Naive thymus-derived CD4-positive, alpha-beta T cell (primary cell): Measurements from ENCODE around the gene HIC1. TPM values are rescaled to one million over a fixed set of nuclear protein-coding genes. Genes with fewer than 3 reads are reported as not detected.

Experiments used
- ATAC-seq: fragments of 150-1000 bp; cut with Tn5 transposase; 2 replicates; pipeline ENCODE4 v1.10.0; 2021; ENCODE audit warnings: mild to moderate bottlenecking, moderate library complexity
- CTCF ChIA-PET: fragments of 350-600 bp; sonication (Branson Sonifier 250); formaldehyde crosslinking; loops from one replicate; lab custom pipeline; 2021; ENCODE audit warnings: antibody characterized with exemption; lab: Charles Lee
- POLR2A ChIA-PET: fragments of 350-600 bp; sonication (Branson Sonifier 250); formaldehyde crosslinking; loops from one replicate; lab custom pipeline; 2021; ENCODE audit warnings: antibody characterized with exemption, inconsistent platforms; lab: Charles Lee
- DNase-seq, 9 donors: peaks; one replicate each; pipeline versions ENCODE4 v3.0.0 to v3.0.0-alpha.2; 2020 to 2022; ENCODE audit warnings: mixed read lengths in 1 of 9
- H3K27ac ChIP-seq: one replicate; pipeline ENCODE4 v1.7.0; 2013; ENCODE audit warnings: mild to moderate bottlenecking, low read depth, low read length, moderate library complexity
- H3K27me3 ChIP-seq, 2 donors: one replicate each; pipeline ENCODE4 v1.7.0; 2013; ENCODE audit warnings: low read length in 2 of 2, mild to moderate bottlenecking in 2 of 2, moderate library complexity in 2 of 2; ENCODE audit not compliant: control insufficient read depth in 2 of 2, insufficient read depth in 2 of 2
- H3K36me3 ChIP-seq, 3 experiments: 1 replicate in 2 of 3; 2 replicates in 1 of 3; pipeline ENCODE4 v1.7.0; 2013; ENCODE audit warnings: low read length in 3 of 3, mild to moderate bottlenecking in 3 of 3, moderate library complexity in 1 of 3; ENCODE audit not compliant: insufficient read depth in 3 of 3, control insufficient read depth in 2 of 3
- H3K4me1 ChIP-seq, 2 donors: one replicate each; pipeline ENCODE4 v1.7.0; 2013; ENCODE audit warnings: low read length in 2 of 2, mild to moderate bottlenecking in 2 of 2, moderate library complexity in 1 of 2; ENCODE audit not compliant: control insufficient read depth in 2 of 2, insufficient read depth in 2 of 2
- H3K4me3 ChIP-seq: 2 replicates; pipeline ENCODE4 v1.7.0; 2013; ENCODE audit warnings: mild to moderate bottlenecking, low read length
- H3K9me3 ChIP-seq, 3 experiments: 1 replicate in 2 of 3; 2 replicates in 1 of 3; pipeline ENCODE4 v1.7.0; 2013; ENCODE audit warnings: low read length in 3 of 3; ENCODE audit not compliant: control insufficient read depth in 2 of 3
- H3K27ac Mint-ChIP-seq, 9 donors: one replicate each; pipeline ENCODE4 v1.8.0; 2020 to 2022; ENCODE audit warnings: mixed read lengths in 9 of 9, mild to moderate bottlenecking in 8 of 9, moderate library complexity in 5 of 9, inconsistent platforms in 2 of 9
- H3K27me3 Mint-ChIP-seq, 5 donors: one replicate each; pipeline ENCODE4 v1.8.0; 2021 to 2022; ENCODE audit warnings: mixed read lengths in 5 of 5, mild to moderate bottlenecking in 1 of 5
- H3K36me3 Mint-ChIP-seq, 5 donors: one replicate each; pipeline ENCODE4 v1.8.0; 2020 to 2022; ENCODE audit warnings: mixed read lengths in 5 of 5, mild to moderate bottlenecking in 3 of 5, inconsistent platforms in 1 of 5
- H3K4me1 Mint-ChIP-seq, 7 donors: one replicate each; pipeline ENCODE4 v1.8.0; 2020 to 2022; ENCODE audit warnings: mixed read lengths in 7 of 7, mild to moderate bottlenecking in 3 of 7, inconsistent platforms in 1 of 7
- H3K4me3 Mint-ChIP-seq, 10 donors: one replicate each; pipeline ENCODE4 v1.8.0; 2020 to 2022; ENCODE audit warnings: mild to moderate bottlenecking in 10 of 10, mixed read lengths in 10 of 10, moderate library complexity in 6 of 10, inconsistent platforms in 2 of 10
- H3K9me3 Mint-ChIP-seq, 11 donors: one replicate each; pipeline ENCODE4 v1.8.0; 2020 to 2022; ENCODE audit warnings: mixed read lengths in 11 of 11, mild to moderate bottlenecking in 4 of 11, inconsistent platforms in 1 of 11, moderate library complexity in 1 of 11
- intact Hi-C, 2 donors: fragments of 100-400 bp; cut with micrococcal nuclease; formaldehyde crosslinking; loops; one replicate each; pipeline ENCODE4 v1.15.1; 2023
- polyA plus RNA-seq, 2 donors: library from polyadenylated mRNA; unstranded; fragments of 300-500 nt; fragmentation: Illumina TruSeq; gene quantifications; one replicate each; pipeline ENCODE4 v1.2.3, GENCODE V29; 2021
- total RNA-seq, 6 experiments: library from RNA in 5 of 6; stranded (reverse) in 5 of 6; gene quantifications; 1 replicate in 5 of 6; 2 replicates in 1 of 6; pipeline ENCODE4 v1.2.3 and lab custom pipeline; 2021 to 2026

Gene HIC1
- total and polyA plus RNA-seq, 7 experiments from 2014 or later: 0.56 to 128 (median 1.7) TPM

DNA sequence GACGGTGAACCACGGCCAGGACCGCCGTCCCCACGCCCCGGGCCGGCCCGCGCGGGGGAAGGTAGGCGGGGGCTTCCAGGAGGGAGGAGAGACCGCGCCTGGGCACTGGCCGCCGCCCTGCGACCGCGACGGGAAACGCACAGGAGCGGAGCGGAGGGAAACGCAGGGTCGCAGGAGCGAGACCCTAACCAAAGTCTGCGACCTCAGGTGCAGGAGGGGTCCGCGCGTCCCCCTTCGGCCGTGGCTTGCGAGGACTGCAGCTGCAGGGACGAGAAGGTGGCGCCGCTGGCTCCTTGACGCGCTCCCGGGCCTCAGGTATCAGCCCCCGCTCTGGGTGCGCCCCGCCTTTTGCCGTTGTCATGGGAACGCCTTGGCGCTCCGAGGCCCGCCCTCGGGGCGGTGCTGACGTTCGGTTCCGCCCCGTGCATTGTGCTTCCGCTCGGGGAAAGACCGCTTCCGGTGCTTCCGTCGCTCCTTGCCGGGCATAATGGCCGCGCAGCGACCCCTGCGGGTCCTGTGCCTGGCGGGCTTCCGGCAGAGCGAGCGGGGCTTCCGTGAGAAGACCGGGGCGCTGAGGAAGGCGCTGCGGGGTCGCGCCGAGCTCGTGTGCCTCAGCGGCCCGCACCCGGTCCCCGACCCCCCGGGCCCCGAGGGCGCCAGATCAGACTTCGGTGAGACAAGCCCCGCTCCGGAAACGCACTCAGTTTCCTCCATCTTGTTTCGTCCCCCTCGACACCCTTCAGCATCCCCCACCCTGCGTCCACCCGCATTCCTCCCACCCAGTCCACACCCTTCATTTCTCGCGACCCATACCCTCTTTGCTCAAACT lies 13.1 kb upstream of the HIC1 start, which contains the start of gene OVCA2:
TSS of gene OVCA2 (plus strand) at position 462 of the 829 bp plus-strand sequence. CDS start at position 488, 26 bp downstream.
- Mint-ChIP-seq H3K4me3 (peak within 1 kb of the TSS; percentile 89 to 100 (median 92)), H3K36me3 (peaks cover 0 to 24% (median 0%) of the 10 kb centered on the region in 5 donors), H3K27ac (peak within 1 kb of the TSS; percentile 87 to 99 (median 94)), H3K9me3 (no peaks in the 10 kb centered on the region), H3K4me1 (peaks cover 9 to 29% (median 22%) of the 10 kb centered on the region in 7 donors), H3K27me3 (no peaks in the 10 kb centered on the region)
- intact Hi-C loops: loop anchor here (1.0 to 5.0 kb wide), 19 partner anchors 9 to 585 kb away; partner anchors contain the start of genes DPH1 (in 2 of the 2), RILP (in 2 of the 2), RTN4RL1 (in 2 of the 2) and CRK (in 1 of the 2)
- Histone ChIP-seq H3K36me3 (peaks cover 0 to 53% (median 12%) of the 10 kb centered on the region in 3 experiments), H3K4me1 (peaks cover 8 to 16% of the 10 kb centered on the region in 2 donors), H3K9me3 (no peaks in the 10 kb centered on the region), H3K4me3 (peak within 1 kb of the TSS; percentile 86), H3K27ac (peak within 1 kb of the TSS; percentile 89), H3K27me3 (no peaks in the 10 kb centered on the region)
- DNase-seq (peak; percentile 94 to 98 (median 96)), ATAC-seq (peak; percentile 97)
- ChIA-PET POLR2A (interaction anchor here (0.8 to 1.6 kb wide), 4 partner anchors 9 to 261 kb away, joined by 3 to 4 read pairs (median 4); partner anchors contain the start of genes HIC1 and SMG6), CTCF (interaction anchor here (0.6 to 1.7 kb wide), 3 partner anchors 11 to 325 kb away, joined by 3 to 4 read pairs (median 4); no protein-coding TSS in a partner anchor)

- intact Hi-C loops: loop anchor here (1.0 to 5.0 kb wide), 14 partner anchors 8 to 525 kb away; partner anchors contain the start of genes INPP5K (in 1 of the 2), PITPNA (in 1 of the 2), RILP (in 1 of the 2) and RTN4RL1 (in 1 of the 2)
- Histone ChIP-seq H3K4me1 (peaks cover 8 to 16% of the 10 kb centered on the region in 2 donors), H3K36me3 (peaks cover 0 to 46% (median 10%) of the 10 kb centered on the region in 3 experiments), H3K27ac (peak overlapping the region; percentile 89), H3K4me3 (peak overlapping the region; percentile 86), H3K27me3 (no peaks in the 10 kb centered on the region), H3K9me3 (no peaks in the 10 kb centered on the region)
- no peaks in the 10 kb centered on the region for H3K27me3 Mint-ChIP-seq
- peaks cover 9 to 29% (median 22%) of the 10 kb centered on the region in 7 donors for H3K4me1 Mint-ChIP-seq
- DNase-seq (no peak), ATAC-seq (no peak)
- ChIA-PET CTCF (interaction anchor here (1.7 kb wide), 1 partner anchor 325 kb away, joined by 4 read pairs; no protein-coding TSS in a partner anchor), POLR2A (no interaction called here)
- peaks cover 0 to 20% (median 0%) of the 10 kb centered on the region in 5 donors for H3K36me3 Mint-ChIP-seq
- peak overlapping the region; percentile 87 to 99 (median 94) for H3K27ac Mint-ChIP-seq
- no peaks in the 10 kb centered on the region for H3K9me3 Mint-ChIP-seq
- peak overlapping the region; percentile 89 to 100 (median 92) for H3K4me3 Mint-ChIP-seq
Observed at GRCh38 chr17:2042390-2042847, 12.5 kb upstream of the HIC1 start.

DNA sequence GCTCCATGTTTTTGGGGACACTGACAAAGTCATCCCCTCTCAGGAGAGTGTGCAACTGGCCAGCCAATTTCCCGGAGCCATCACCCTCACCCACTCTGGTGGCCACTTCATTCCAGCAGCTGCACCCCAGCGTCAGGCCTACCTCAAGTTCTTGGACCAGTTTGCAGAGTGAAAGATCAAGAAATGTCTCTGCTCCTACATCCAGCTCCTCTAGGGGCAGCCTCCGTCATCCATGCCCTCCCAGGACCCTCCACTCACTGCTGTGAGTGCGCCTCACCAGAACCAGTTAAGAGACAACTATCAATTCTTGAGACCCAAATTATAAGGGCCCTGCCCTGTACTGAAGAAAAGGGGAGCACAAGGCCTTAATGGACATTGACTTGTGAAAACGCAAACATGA lies 12.0 kb upstream of the HIC1 start:
- Mint-ChIP-seq H3K36me3 (peaks cover 0 to 18% (median 0%) of the 10 kb centered on the region in 5 donors), H3K27ac (peak overlapping the region; percentile 82 to 99 (median 94)), H3K4me1 (peaks cover 9 to 30% (median 22%) of the 10 kb centered on the region in 7 donors), H3K9me3 (no peaks in the 10 kb centered on the region), H3K27me3 (peaks cover 0 to under 1% (median 0%) of the 10 kb centered on the region in 5 donors), H3K4me3 (peak overlapping the region; percentile 89 to 100 (median 92))
- peak overlapping the region; percentile 89 for H3K27ac ChIP-seq
- CTCF ChIA-PET: interaction anchor here (1.7 kb wide), 1 partner anchor 326 kb away, joined by 4 read pairs; no protein-coding TSS in a partner anchor
- no peaks in the 10 kb centered on the region for H3K27me3 ChIP-seq
- no peaks in the 10 kb centered on the region for H3K9me3 ChIP-seq
- peaks cover 8 to 16% of the 10 kb centered on the region in 2 donors for H3K4me1 ChIP-seq
- DNase-seq (no peak), ATAC-seq (no peak)
- intact Hi-C loops: loop anchor here (1.0 to 5.0 kb wide), 14 partner anchors 7 to 526 kb away; partner anchors contain the start of genes INPP5K (in 1 of the 2), PITPNA (in 1 of the 2), RILP (in 1 of the 2) and RTN4RL1 (in 1 of the 2)
- H3K36me3 ChIP-seq: peaks cover 0 to 41% (median 6%) of the 10 kb centered on the region in 3 experiments
- POLR2A ChIA-PET: interaction anchor here (1.5 kb wide), 1 partner anchor 224 kb away, joined by 4 read pairs; no protein-coding TSS in a partner anchor
- H3K4me3 ChIP-seq: peak overlapping the region; percentile 4

- peaks cover 0 to 2% of the 10 kb centered on the region in 2 donors for H3K27me3 ChIP-seq
- Mint-ChIP-seq H3K4me1 (peaks cover 9 to 37% (median 23%) of the 10 kb centered on the region in 7 donors), H3K9me3 (no peaks in the 10 kb centered on the region), H3K27ac (peak overlapping the region in 8 of 9 donors; percentile 62 to 99 (median 92)), H3K27me3 (peaks cover 0 to 4% (median 0%) of the 10 kb centered on the region in 5 donors), H3K4me3 (peak overlapping the region; percentile 33 to 100 (median 92)), H3K36me3 (peaks cover 0 to 19% (median 0%) of the 10 kb centered on the region in 5 donors)
- H3K4me3 ChIP-seq: no peak overlapping the region
- peak overlapping the region; percentile 89 for H3K27ac ChIP-seq
- DNase-seq (no peak), ATAC-seq (no peak)
- peaks cover 10 to 21% of the 10 kb centered on the region in 2 donors for H3K4me1 ChIP-seq
- intact Hi-C loops: loop anchor here (2.0 to 5.0 kb wide), 10 partner anchors 13 to 526 kb away; partner anchors contain the start of genes INPP5K (in 1 of the 2), PITPNA (in 1 of the 2), RILP (in 1 of the 2) and RTN4RL1 (in 1 of the 2)
- no peaks in the 10 kb centered on the region for H3K9me3 ChIP-seq
- CTCF ChIA-PET: no interaction called here
- POLR2A ChIA-PET: interaction anchor here (0.6 to 1.5 kb wide), 4 partner anchors 10 to 1713 kb away, joined by 3 to 5 read pairs (median 4); no protein-coding TSS in a partner anchor
- H3K36me3 ChIP-seq: peaks cover 0 to 33% (median 6%) of the 10 kb centered on the region in 3 experiments
Observed at GRCh38 chr17:2043785-2044184, 11.1 kb upstream of the HIC1 start.

DNA sequence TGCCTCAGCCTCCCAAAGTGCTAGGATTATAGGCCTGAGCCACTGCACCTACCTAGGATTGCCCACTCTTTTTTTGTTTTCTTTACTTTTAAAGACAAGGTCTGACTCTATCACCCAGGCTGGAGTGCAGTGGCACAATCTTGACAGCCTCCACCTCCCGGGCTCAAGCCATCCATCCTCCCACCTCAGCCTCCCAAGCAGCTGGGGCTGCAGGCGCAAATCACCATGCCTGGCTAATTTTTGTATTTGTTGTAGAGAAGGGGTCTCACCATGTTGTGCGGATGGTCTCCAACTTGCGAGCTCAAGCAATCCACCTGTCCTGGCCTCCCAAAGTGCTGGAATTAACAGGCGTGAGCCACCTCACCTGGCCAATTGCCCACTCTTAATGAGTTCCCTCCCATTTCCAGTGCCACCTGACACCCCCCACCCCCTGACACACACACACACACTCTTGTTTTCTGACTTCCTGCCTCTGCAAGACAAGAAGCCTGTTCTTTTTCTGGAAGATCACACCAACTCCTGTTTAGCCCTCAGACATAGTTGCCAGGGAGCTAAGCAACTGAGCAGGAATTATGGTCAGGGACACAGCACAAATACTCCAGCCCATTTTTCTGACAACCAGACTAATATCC lies 10.5 kb upstream of the HIC1 start:
- Histone ChIP-seq H3K36me3 (peaks cover 0 to 32% (median 6%) of the 10 kb centered on the region in 3 experiments), H3K4me1 (peaks cover 16 to 27% of the 10 kb centered on the region in 2 donors), H3K9me3 (no peaks in the 10 kb centered on the region), H3K27me3 (peaks cover 0 to 7% of the 10 kb centered on the region in 2 donors), H3K4me3 (no peak overlapping the region), H3K27ac (no peak overlapping the region)
- H3K27ac Mint-ChIP-seq: peak overlapping the region in 5 of 9 donors; percentile 33 to 80 (median 59)
- ATAC-seq (no peak), DNase-seq (no peak)
- POLR2A ChIA-PET: interaction anchor here (0.7 to 1.5 kb wide), 2 partner anchors 223 to 1714 kb away, joined by 3 to 4 read pairs; no protein-coding TSS in a partner anchor
- H3K4me3 Mint-ChIP-seq: peak overlapping the region in 5 of 10 donors; percentile 8 to 96 (median 28)
- CTCF ChIA-PET: interaction anchor here (0.7 kb wide), 1 partner anchor 395 kb away, joined by 4 read pairs; no protein-coding TSS in a partner anchor
- no peaks in the 10 kb centered on the region for H3K9me3 Mint-ChIP-seq
- H3K27me3 Mint-ChIP-seq: peaks cover 0 to 4% (median 0%) of the 10 kb centered on the region in 5 donors
- H3K4me1 Mint-ChIP-seq: peaks cover 9 to 43% (median 28%) of the 10 kb centered on the region in 7 donors
- intact Hi-C loops: loop anchor here (5.0 kb wide), 6 partner anchors 162 to 527 kb away; partner anchors contain the start of genes INPP5K (in 1 of the 2), PITPNA (in 1 of the 2) and SMYD4 (in 1 of the 2)
- H3K36me3 Mint-ChIP-seq: peaks cover 0 to 19% (median 0%) of the 10 kb centered on the region in 5 donors
